HG02610 (cell line): Measurements from ENCODE around the gene ANKRD62.
"Not testable (repeated sequence)": the region's sequence is repeated elsewhere in the genome, so short reads cannot be mapped to it uniquely, and the experiment has no call there.

Source experiments
- ATAC-seq: cut with Tn5 transposase; IDR thresholded peaks from one replicate; pipeline ENCODE4 v1.9.1; 2021; ENCODE audit warnings: mild to moderate bottlenecking, moderate library complexity; ENCODE audit not compliant: unreplicated experiment

ANKRD62 gene

DNA sequence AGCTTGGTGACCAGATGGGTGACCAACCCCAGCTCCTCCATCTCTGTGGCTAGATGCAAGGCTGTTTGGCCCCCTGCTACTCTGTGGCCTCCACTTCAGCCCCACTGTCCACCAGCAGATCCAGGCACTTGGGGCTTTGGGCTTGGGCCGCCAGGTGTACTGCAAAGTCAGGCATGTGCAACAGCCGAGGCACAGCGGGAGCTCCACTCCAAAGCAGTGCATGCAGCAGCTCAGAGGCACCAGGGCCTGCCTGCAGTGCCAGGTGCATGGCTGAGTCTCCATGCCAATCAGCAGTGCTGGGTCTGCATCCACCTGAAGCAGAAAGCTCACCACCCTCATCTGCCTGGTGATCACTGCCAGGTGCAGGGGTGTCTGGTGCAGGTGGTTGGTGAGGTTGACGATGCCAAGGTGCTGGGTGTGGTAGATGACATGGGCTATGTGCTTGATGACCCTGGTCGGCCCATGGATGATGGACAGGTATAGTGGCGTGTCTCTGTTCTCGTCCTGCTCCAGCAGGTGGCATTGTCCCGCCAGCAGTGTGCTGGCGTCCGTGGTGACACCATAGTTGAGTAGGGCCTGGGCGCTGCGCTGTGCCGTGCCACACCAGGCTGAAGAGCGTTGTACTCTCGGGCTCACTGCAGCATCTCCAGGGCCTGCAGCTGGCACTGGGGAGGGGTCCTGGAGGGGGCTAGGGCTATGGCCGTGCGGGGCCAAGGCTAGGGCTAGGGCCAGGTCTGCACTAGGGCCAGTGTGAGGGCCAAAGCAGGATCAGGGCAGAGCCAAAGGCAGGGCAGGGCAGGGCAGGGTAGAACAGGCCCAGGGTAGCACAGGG lies 1.0 kb upstream of the ANKRD62 start:
- no peak for ATAC-seq

DNA sequence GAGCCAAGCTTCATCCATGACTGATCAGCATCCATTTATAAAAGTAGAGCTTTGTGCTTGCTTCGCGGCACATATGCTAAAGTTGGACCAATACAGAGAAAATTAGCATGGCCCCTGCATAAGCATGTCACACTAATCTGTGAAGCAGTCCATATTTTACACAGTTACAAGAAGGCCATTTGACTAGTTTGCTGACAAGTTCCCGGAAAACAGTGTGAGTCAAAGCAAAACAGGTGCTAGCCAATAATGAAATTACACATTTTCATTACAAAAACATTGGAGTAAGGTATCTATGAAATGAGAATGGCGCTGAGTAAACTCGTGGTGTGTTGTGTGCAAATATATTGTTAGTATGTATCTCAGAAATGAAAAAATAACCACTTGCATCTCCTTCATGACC lies 4.7 kb downstream of the ANKRD62 start:
- peak; percentile 87 for ATAC-seq

DNA sequence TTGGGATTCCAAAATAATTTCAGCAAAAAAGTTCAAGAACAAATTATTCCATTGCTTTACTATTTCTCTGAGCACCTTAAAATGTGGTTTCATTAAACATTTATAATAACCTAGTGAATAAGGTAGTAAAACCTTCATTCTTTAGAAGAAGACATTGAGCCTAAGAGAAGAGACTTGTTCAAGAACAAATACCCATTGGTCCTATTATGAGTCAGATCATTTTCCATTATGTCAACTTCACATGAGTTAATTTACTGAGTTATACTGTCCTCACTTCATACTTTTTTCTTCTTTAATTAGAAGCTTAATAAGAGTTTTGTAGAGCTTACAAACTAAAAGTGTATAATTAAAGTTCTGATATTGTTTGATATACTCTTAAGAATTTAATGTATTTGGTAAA lies 5.5 kb downstream of the ANKRD62 start:
- no peak for ATAC-seq

DNA sequence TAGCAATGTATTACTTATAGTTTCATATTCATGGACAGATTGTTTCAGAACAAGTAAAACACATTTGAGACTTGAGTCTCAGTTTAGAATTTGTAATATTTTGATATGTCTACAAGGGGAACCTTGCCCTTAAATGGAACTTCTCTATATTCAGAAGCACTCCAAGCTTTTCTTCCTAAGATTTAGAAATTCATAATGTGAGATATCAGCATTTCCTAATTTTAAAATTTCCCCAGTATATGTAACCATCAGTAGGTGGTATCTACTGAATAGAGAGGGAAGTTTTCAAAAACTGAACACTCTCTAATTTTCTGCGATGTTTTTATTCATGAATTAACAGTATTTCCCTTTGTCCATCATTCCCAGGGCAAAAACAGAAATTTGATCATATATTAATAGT lies 7.6 kb downstream of the ANKRD62 start:
- no peak for ATAC-seq

DNA sequence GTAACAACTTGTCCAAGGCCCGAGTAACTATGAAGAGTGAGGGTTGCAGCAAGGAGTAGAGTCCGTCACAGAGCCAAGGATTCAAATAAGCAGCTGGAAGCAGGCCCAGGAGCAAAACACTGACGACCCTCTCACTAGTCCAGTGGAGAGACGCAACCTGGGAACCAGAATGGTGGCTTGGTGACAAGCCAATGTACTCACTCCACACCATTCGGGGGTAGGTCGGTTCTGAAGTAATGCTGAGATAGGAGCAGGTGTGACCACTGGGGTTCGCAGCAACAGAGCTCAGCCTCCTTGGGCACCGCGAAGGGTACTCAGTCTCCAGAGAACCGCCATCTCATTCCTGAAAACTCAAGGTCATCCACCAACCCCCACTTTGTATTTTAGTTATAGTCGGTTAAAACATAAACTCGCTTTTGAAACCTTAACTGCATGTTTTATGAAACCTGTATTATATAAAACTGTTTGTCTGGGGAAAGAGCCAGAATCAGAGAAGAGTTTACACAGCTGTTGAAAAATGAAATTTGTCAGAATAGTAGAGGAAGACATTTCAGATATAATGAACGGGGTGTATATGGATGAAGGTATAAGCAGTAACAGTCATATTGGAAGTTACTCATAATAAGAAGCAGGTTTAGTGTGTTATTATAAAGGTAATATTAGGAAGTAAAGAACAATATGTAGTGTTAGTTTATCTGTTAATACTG lies 8.6 kb downstream of the ANKRD62 start:
- no peak for ATAC-seq

DNA sequence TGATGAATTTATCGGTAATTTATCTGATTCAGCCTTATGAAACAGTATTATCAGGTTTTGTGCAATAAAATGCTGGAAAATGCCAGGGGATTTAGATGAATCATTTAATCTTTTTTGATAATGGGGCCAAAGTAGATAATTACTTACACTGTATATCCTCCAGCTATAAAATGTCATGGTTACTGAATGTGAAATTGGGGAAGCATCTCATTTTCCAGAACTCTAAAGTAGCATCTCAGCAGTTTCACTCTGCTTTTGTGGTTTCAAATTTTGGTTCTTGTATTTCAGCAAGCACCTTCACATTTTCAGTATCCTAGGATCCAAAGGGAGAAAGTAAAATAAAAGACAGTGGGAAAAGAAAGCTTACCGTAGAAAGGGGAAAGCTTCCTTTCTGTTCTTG lies 12.8 kb downstream of the ANKRD62 start:
- ATAC-seq = no peak

DNA sequence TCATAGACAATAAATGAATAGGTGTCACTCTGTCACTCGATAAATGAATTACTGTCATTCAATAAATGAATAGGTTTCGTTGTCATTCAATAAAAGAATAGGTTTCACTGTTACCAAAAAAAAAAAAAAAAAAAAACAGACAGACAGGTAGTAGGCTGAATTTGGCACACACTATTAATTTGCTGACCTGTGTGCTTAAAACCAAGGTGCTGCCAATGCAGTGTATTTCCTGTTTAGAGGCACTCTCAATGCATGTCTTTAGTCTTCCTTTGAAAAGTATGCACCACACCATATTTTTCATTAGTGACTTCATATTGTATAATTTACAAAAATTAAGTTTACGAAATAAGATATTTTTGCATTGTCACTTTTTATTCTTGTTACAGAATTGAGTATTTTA lies 16.2 kb downstream of the ANKRD62 start:
- ATAC-seq = no peak

DNA sequence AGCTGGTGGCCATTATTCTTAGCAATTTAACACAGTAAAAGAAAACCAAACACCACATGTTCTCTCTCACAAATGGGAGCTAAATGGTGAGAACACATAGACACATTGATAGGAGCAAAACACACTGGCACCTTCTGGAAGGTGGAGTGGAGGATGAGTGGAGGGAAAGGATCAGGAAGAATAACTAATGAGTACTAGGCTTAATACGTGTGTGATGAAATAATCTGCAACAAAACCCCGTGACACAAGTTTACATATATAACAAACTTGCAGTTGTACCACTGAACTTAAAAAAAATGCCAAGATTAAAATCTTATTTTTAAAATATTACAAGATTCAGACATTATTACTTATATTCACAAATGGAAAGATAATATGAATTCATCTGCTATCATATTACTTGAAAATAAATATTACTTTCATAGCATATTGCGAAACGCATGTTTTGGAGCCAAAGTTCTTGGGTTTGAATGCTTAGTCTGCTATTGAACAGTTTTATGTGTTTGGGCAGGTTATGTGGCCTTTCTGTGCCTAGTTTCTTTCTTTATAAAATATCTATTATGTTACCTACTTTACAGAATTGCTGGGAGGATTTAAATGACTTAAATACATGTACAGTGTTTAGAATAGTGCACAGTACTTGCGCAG lies 20.5 kb downstream of the ANKRD62 start:
- ATAC-seq = no peak

DNA sequence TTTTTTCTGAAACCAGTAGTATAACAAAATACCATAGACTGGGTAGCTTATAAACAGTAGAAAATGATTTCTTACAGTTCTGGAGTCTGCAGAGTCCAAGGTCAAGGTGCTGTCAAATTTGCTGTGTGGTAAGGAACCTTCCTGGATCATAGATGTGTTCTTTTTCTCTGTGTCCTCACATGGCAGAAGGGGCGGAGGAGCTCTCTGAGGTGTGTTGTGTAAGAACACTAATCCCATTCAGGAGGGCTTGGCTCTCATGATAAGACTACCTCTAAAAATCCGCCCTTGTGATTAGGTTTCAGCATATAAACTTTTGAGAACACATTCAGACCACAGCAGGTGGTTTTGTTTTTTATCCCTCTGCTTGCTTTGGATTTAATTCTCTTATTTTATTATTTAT lies 25.7 kb downstream of the ANKRD62 start:
- no peak for ATAC-seq

DNA sequence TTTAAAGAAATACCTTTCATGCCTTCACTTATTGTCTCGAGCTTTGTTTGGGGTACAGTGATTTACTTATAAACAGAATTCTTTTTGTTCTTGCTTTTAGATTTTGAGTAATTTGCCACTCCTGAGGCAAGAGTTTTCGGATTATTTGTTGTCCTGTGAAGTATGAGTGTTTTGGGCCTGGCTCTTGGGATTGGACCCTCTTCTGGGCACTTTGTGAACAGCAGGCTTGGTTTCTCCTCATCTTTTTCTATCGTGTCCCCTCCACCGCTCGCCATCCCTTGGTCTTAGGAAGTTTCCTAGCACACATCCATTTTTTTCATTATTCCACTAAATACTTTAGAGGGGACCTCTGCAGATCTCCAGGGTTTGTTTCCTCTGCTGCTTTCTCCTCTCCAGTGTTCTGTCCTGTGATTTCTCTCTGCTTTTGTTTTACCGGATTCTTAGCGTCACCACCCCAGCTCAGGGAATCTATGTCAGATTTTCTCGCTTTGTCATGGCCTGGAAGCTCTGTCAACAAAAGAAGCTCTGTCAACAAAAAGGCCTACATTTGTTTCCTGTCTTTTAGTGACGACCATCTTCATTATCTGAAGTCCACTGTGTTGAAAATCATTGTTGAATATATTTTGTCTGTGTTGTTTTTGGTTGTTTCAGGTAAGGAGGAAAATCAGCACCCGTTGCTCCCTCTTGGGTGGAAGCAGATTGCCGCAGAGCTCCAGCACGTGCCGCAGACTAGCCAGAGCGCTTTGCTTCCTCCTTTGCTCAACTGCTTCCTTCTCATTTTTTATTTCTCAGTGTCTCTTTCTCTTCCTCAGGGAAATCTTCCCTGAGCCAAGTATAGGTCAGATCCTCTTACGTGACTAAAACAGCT lies 27.8 kb downstream of the ANKRD62 start:
- ATAC-seq = no peak

DNA sequence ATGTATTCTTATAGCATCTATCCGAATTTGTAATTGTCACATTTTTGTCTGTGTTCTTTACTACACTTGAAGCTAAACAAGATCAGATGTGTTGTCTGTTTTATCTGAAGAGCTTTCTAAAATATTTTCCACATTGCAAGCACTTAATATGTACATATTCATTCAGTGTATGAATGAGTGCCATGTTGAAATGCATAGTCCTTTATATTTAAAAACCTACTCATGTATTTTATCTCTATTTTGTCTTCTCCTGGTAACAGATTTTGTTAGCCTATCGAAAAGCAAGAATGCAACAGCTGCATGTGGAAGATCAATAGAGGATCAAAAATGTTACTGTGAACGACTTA lies 28.4 kb downstream of the ANKRD62 start:
- ATAC-seq = not testable (repeated sequence)

DNA sequence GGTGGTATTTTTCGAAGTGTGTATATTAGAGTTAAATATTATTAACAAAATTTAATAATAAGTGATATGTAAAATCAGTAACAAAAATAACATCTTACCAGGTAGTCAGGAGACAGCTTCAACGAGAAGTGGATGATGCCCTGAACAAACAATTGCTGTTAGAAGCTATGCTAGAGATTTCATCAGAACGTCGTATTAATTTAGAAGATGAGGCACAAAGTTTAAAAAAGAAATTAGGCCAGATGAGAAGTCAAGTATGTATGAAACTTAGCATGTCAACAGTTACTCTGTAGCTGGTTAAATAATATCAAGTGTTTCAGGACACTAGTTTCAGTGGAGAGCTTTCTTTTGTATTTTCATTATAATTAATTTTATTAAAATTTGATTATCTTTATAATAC lies 34.0 kb downstream of the ANKRD62 start:
- ATAC-seq = not testable (repeated sequence)

DNA sequence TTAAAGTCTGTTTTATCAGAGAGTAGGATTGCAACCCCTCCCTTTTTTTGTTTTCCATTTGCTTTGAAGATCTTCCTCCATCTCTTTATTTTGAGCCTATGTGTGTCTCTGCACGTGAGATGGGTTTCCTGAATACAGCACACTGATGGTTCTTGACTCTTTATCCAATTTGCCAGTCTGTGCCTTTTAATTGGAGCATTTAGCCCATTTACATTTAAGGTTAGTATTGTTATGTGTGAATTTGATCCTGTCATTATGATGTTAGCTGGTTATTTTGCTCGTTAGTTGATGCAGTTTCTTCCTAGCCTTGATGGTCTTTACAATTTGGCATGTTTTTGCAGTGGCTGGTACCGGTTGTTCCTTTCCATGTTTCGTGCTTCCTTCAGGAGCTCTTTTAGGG lies 45.2 kb downstream of the ANKRD62 start:
- ATAC-seq = not testable (repeated sequence)

DNA sequence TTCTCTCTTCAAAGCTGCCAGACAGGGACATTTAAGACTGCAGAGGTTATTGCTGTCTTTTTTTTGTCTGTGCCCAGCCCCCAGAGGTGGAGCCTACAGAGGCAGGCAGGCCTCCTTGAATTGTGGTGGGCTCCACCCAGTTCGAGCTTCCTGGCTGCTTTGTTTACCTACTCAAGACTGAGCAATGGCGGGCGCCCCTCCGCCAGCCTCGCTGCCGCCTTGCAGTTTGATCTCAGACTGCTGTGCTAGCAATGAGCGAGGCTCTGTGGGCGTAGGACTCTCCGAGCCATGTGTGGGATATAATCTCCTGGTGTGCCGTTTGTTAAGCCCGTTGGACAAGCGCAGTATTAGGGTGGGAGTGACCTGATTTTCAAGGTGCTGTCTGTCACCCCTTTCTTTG lies 47.2 kb downstream of the ANKRD62 start:
- ATAC-seq = not testable (repeated sequence)

DNA sequence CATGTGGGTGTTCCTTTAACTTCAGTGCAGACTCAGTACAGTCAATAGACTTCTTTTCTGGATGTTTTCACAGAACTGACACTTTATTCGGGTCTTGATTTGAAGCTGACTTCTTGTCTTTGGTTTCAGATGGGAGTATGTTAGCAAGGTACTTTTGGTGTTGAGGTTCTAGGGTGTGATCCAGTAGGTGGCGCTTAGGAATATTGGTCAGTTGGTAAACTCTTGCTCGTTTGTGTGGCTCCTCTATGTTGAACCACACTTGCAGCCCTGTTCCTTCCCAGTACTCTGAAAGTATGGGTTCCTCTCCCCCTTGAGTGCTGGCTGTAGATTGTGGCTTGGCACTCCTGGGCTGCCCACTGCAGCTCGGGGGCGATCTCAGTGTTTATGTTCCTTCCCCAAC lies 48.1 kb downstream of the ANKRD62 start:
- not testable (repeated sequence) for ATAC-seq

DNA sequence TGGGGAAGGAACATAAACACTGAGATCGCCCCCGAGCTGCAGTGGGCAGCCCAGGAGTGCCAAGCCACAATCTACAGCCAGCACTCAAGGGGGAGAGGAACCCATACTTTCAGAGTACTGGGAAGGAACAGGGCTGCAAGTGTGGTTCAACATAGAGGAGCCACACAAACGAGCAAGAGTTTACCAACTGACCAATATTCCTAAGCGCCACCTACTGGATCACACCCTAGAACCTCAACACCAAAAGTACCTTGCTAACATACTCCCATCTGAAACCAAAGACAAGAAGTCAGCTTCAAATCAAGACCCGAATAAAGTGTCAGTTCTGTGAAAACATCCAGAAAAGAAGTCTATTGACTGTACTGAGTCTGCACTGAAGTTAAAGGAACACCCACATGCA lies 55.8 kb downstream of the ANKRD62 start:
- not testable (repeated sequence) for ATAC-seq

DNA sequence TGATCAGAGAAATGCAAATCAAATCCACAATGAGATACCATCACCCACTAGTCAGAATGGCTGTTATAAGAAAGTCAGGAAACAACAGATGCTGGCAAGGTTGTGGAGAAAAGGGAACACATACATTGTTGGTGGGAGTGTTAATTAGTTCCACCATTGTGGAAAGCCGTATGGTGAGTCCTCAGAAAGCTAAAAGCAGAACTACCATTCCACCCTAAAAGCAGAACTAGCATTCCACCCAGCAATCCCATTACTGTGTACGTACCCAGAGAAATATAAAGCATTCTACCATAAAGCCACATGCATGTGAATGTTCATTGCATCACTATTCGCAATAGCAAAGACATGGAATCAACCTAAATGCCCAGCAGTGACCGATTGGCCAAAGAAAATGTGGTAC lies 60.7 kb downstream of the ANKRD62 start:
- no peak for ATAC-seq

DNA sequence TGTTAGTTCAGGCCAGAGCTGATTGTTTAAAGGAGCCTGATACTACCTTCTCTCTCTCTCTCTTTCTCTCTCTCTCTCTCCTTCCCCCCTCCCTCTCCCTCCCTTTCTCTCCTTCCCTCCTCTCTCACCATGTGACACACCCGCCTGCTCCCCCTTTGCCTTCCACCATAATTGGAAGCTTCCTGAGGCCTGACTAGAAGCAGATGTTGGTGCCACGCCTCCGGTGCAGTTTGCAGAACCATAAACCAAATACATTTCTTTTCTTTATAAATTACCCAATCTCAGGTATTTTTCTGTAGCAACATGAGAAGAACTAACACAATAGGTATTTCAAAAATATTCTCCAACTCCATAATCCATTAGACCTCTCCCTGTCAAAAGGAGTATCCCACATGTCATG lies 62.4 kb downstream of the ANKRD62 start:
- ATAC-seq = no peak

DNA sequence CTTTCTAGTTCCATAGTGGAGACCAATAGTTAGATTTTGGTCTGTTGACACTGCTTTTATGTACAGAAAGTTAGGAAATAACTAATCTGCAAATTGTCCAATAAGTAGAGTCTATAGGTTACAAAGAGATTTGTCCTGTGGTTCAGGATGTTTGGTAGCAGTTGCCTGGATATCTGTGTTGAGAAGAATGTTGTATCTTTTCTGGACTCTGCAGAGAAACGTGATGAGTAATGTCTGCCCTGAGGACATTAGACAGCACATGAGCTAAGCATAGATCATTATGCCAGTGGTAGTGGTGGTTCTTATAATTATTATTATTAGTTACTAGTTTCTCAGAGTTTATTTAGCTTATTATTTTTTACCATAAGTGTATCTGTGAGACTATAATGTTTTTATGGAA lies 65.8 kb downstream of the ANKRD62 start:
- no peak for ATAC-seq

DNA sequence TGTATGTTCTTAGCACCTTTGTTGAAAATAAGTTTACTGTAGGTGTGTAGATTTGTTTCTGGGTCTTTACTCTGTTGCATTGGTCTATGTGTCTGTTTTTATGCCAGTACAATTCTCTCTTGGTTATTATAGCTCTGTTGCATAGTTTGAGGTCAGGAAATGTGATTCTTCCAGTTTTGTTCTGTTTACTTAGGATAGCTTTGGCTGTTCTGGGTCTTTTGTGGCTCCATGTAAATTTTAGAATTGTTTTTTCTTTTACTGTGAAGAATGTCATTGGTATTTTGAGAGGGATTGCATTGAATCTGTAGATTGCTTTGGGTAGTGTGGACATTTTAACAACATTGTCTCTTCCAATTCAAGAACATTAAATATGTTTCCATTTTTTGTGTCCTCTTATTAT lies 69.1 kb downstream of the ANKRD62 start:
- ATAC-seq = no peak
